ENCODE results near the gene NOL9.

DNA sequence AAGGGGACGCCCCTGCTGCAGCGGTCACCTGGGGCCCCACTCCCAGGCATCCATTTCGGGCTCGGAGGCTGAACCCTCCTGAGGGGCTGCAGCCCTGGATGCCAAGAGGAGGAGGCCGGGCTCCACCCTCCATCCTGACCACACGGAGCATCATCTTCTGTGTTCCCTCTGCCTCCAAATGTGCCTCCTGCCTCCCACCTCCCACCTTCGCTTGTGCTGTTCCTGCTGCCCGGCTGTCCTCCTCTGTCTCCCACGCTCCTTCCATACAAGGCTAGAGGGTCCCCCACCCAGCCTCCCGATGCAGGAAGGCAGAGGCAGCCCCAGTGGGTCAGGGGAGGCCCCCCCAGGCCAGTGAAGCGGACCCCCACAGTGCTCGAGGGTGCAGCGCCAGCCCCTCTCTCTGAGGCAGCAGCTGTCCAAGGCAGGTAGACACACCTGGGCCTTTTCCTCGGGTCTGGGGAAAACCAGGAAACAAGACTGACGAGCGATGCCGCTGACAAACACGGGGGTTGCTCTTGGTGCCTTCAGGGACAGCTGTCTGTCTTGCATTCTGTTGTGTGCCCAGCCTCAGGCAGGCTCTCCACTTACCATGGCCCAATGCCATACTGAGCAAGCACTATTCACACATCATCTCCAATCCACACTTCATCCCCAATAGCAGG lies 46.0 kb downstream of the NOL9 start:
- no peak for TF ChIP-seq POLR2AphosphoS5 (IDR thresholded peaks at IDR 0.05)
- TF ChIP-seq, protein P1, sequence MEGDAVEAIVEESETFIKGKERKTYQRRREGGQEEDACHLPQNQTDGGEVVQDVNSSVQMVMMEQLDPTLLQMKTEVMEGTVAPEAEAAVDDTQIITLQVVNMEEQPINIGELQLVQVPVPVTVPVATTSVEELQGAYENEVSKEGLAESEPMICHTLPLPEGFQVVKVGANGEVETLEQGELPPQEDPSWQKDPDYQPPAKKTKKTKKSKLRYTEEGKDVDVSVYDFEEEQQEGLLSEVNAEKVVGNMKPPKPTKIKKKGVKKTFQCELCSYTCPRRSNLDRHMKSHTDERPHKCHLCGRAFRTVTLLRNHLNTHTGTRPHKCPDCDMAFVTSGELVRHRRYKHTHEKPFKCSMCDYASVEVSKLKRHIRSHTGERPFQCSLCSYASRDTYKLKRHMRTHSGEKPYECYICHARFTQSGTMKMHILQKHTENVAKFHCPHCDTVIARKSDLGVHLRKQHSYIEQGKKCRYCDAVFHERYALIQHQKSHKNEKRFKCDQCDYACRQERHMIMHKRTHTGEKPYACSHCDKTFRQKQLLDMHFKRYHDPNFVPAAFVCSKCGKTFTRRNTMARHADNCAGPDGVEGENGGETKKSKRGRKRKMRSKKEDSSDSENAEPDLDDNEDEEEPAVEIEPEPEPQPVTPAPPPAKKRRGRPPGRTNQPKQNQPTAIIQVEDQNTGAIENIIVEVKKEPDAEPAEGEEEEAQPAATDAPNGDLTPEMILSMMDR (IDR thresholded peaks at IDR 0.05): no peak
